SH-SY5Y (cell line): ENCODE results near the gene ENHO.

Source experiments
- GATA2 ChIP-seq: IDR thresholded peaks from 2 replicates; pipeline ENCODE4 v1.6.1; 2011; ENCODE audit warnings: mild to moderate bottlenecking, low read depth, low read length
- GATA3 ChIP-seq: IDR thresholded peaks from 2 replicates; pipeline ENCODE4 v1.6.1; 2011; ENCODE audit warnings: low read depth, mild to moderate bottlenecking, low read length, moderate library complexity

ENHO gene

GRCh38 chr9:34550016-34550680, 27.4 kb upstream of the ENHO start:
- TF ChIP-seq GATA3 = no peak
- TF ChIP-seq GATA2 = no peak

DNA sequence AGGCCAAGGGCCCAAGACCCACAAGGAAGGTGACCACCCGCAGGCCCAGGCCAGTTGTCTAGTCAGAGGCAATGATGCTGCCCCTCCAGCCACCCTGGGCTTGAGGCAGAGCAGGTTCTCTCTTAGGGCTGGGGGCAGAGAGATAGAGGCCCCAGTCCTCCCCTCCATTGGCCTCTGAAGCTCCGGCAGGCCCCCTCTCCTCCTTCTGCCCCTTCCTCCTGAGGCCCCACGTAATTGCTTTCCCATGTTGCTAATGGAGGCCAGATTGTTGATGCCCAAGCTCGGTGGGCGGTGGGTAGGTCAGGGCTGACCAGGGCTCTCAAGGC, 26.6 kb upstream of the ENHO start:
- TF ChIP-seq GATA2 = no peak
- no peak for TF ChIP-seq GATA3

DNA sequence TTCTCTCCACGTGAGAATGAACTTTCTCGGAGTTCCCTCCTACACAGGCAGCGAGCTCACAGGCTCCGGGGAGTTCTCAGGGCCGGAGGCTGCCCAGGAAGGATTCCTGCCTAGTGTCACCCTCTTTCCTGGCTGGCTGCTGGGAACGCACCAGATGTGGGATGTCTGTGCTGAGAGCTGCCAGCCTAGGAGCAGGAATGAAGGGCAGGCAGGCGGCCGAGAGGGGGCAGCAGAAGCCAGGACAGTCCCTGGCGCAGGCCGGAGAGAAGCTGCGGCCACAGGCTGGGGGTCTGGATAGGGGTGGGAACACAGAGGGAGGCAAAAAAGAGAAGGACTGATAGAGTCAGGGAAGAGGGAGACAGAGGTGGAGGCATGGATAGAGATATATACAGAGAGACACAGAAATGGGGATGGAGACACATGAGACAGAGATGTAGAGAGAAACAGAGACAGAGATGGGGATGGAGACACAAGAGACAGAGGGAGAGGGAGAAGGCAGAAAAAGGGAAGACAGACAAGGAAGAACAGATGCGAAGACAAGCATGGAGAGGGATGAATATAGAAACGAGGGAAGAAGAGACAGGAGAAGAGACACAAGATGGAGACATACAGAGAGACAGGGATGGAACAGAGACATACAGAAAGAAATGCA, 25.3 kb upstream of the ENHO start:
- TF ChIP-seq GATA3 (no peak), GATA2 (no peak)

- TF ChIP-seq GATA3 = no peak
- no peak for TF ChIP-seq GATA2
Measured at GRCh38 chr9:34546834-34547827, 24.3 kb upstream of the ENHO start.

GRCh38 chr9:34546102-34546833, 23.5 kb upstream of the ENHO start:
- TF ChIP-seq GATA3 (no peak), GATA2 (no peak)

GRCh38 chr9:34545497-34545896, 22.7 kb upstream of the ENHO start:
- no peak for TF ChIP-seq GATA3
- no peak for TF ChIP-seq GATA2

DNA sequence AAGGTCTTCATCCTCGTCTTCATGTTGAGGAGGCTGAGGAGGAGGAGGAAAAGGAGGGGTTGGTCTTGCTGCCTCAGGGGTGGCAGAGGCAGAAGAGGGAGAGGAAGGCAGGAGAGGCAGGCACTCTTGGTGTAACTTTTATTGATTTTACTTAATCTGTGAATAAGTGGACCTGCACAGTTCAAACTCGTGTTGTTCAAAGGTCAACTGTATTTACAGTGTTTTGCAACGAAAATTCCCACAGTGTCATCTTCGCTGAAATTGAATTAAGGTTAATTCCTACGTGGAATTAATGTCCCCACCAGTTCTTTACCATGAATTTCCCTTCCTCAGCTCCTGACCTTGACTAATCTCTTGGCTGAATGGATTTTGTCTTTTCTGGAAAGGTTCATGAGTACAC, 21.2 kb upstream of the ENHO start:
- no peak for TF ChIP-seq GATA3
- no peak for TF ChIP-seq GATA2

- TF ChIP-seq GATA2 = no peak
- TF ChIP-seq GATA3 = no peak
Measured at GRCh38 chr9:34541540-34541939, 18.8 kb upstream of the ENHO start.

- TF ChIP-seq GATA2 (no peak), GATA3 (no peak)
Measured at GRCh38 chr9:34540827-34541226, 18.0 kb upstream of the ENHO start.

- TF ChIP-seq GATA3 (no peak), GATA2 (no peak)
Measured at GRCh38 chr9:34536685-34537084, 13.9 kb upstream of the ENHO start.

DNA sequence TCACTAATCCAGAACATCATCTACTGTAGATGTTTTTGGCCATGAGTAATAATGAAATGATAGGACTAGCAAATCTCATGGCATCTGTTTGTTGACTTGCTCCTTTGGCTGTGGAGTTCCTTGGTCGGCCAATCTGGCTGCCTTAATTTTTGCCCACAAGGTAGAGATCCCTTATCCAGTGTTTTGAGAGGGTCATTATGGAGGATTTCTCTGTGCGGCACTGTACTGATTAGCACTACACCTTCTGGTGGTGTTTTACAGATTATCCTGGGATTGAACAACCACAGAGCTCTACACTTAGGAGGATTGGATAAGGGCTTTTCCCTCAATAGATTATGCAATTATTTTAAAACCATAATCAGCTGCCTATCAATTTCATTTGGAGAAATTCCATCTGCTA, 3.2 kb upstream of the ENHO start:
- TF ChIP-seq GATA3 (no peak), GATA2 (no peak)

DNA sequence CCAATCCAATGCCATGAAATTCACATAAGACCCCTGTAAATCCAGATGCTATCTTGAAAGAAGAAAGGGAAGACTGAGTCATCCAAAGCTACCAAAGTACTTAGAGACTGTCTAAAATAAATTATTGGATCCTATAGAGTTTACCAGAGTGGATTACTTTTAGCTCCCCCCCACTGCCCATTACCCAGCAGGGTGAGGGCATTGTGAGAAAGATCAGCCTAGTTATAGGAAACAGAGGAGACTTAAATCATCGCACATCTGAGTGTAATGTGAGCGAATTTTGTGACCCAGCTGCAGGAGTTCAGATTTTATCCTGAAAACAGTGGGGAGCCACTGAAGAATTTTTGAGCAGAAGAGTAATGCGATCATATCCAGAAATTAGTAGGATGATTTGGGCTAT, 1.6 kb upstream of the ENHO start:
- TF ChIP-seq GATA3 = no peak
- no peak for TF ChIP-seq GATA2

DNA sequence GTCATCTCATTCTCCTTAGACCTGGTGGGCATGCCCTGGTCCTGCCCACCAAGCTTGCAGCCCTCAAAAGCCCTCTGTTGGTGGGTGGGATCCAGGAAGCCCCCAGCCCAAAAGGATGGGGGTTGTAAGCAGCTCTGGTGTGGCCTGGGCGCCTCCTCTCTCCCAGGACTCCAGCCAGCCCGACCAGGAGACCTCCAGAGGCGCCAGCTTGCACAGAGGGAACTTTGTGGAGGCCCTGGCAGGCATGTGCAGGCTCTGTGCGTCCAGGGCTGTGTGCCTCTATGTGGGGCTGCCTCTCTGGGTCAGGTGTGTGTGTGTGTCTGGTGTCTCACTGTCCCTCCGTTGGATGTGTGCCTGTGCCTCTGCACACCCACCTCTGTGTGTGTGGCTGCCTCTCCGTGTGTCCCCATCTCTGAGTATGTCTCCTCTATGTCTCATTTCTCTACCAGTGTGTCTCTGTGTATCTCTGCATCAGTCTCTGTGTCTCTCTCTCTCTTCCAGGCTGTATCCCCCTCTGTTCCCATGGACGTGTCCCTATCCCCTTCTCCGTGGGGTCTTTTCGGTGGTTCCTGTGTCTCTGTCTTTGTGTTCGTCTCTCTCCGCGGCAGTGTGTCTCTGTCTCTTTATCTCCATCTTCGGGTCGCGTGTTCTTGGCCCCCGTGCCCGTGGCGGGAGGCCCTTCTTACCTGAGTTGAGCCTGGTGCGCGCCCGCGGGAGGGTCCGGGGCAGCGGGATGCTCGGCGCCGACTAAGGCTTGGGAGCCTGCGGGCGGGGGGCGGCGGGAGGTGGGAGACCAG, 501 bp downstream of the ENHO start:
- TF ChIP-seq GATA3 (no peak), GATA2 (no peak; the same call in 1 of the 2 replicates)
